HS-5 (cell line): ENCODE data around the gene CAD.

Source experiments
- DNase-seq: peaks from one replicate; pipeline ENCODE4 v3.0.0-alpha.2; 2012; ENCODE audit warnings: low read depth

CAD gene

DNA sequence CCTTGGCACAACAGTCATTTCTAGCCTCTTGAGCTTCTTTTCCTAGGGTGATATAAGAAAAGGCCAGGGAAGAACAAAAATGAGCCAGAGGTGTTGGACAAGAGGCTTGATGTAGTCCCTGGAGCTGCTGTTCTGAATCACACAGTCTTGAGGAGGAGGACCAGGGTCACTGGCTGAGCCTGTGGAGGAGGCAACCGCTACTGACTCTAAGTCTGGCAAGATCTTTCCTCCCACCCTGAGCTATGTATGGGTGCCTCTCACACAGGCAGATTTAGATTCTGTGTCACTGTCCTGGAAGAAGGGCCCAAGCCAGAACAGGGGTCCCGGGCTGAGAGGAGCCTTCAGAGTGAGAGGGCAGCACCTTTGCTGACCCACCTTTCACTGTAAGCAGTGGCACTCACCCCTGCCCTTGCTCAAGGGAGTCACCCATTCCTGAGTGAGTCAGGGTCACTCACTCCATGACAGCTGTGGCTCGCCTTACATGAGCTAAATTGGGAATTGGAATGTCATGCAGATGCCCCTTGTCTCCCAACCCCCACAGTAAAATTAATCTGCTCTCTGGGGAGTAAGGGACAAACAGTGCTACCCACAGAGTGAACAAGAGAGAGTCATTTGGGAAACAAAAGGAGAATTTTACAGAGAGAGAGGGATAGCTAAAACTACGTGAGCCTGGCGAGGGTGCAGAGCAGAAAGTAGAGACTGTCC, 64.8 kb downstream of the CAD start, which contains the start of gene TRIM54:
Gene TRIM54 (plus strand): TSS at position 575 of the 705 bp plus-strand sequence. CDS start 303 bp downstream, outside the sequence.
- no peak for DNase-seq

DNA sequence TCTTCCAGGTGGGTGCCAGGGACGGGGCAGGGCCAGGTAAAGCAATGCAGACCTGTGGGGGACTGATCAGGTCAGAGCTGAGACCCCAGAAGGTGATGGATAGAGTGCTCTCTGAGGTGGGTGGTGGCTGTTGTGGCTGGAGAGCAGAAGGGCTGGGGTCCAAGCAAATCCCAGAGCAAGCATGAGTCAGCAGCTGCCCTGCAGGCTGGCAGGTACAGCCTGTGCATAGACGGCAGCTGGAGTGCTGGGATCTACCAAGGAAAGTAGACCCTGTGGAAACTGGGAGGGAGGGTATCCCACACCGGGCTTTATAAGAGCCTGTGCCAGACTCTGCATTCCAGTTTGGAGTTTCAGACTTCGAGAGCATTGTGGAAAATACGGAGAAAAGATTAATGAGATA, 65.7 kb downstream of the CAD start:
- no peak for DNase-seq

DNA sequence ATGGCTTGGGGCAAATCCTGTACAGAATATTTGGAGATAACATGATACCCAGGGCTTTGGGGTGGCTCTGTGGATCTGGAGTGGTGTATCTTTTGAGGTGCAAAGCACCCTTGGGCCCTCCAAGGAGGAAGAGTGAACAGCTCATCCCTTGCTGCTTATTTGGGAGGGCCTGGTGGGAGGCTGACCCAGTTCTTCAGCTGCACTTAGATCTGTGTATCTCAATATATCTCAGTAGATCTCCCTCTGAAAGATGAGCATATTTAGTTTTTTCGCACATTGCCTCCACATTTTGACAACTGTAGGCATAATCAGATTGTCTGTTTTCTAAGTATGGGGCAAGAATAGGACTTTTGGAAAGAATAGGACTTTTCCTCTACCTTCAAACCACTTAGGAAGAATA, 67.8 kb downstream of the CAD start:
- DNase-seq: no peak

DNA sequence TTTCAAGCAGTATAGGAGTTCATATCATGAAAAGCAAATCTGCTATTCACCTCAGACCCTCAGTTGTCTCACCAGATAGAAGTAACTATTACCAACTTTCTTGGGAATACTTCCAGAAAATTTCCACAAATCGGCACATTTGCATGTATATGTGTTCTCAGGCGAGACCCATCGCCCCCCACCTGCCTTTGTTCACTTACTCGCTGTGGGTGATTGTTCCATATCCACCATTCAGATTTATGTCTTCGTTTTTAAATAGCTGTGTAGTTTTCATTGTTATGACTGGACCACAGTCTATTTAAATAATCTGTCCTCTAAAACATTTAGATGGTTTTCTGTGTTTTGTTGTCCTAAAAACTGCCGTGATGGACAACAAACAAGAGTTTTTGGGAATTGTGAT, 68.3 kb downstream of the CAD start:
- DNase-seq: no peak

DNA sequence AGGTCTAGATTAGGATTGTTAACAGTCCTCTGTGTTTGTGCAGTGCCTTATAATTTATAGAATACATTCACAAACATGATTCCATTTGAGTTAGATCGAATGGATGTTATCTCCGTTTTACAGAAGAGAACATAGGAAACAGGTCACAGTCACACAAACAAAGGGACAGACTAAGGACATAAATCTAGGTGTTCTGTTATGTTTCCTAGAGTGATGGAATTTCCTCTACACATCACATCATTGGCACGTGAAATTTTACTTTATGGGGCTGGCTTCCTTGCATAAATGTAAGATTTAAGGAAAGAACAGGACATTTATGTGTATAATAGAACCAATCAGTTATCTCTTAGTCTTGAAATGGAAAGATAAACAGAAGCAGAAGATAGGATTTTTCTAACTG, 71.4 kb downstream of the CAD start:
- DNase-seq: no peak

DNA sequence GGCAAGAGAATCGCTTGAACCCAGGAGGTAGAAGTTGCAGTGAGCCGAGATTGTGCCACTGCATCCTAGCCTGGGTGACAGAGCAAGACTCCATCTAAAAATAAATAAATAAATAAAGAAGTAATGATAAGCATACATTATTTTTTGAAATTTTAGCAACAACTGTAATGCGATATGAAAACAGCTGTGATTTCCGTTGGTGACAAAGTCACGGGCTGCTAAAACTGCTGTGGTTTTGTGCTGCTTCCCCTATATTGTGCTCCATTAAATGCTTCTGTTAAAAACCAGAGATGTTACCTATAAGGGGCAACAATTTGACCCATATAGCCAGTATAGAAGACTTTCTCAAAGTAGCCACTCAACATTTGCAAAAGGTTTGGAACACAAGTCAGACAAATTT, 73.4 kb downstream of the CAD start:
- no peak for DNase-seq

DNA sequence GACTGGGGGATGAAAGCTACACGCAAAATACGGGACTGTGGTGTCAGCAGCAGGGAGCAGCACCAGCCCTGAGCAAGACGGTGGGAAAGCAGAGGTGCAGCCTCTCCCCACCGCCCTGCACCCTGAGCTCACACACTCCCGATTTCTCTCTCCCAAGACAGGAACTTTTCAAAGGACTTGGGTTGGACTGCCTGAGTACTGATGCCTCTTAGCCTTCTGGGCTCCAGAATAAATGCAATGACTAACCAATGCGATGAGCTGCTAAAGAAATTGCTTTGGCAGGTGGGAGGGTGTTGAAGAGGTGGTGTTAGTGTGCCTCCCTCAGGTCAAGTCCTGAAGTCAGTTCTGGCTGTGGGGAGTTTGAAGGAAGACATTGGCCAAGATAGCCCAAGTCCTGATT, 74.7 kb downstream of the CAD start:
- DNase-seq: no peak
